Gastroesophageal sphincter (tissue), 3 donors: ENCODE results near the gene GASK1A.

Experiments
- CTCF ChIP-seq, 4 experiments: fragments of 200-600 bp in 2 of 4; fragments of 450-650 bp in 2 of 4; sonication (generic) in 1 of 4; IDR thresholded peaks; one replicate each; pipeline ENCODE4 v1.5.1; 2017 to 2019; ENCODE audit warnings: antibody characterized with exemption in 4 of 4, mild to moderate bottlenecking in 2 of 4, moderate library complexity in 2 of 4
- POLR2A ChIP-seq, 2 donors: fragments of 450-650 bp; IDR thresholded peaks; one replicate each; pipeline ENCODE4 v1.6.1; 2017; ENCODE audit warnings: antibody characterized with exemption in 2 of 2, mild to moderate bottlenecking in 2 of 2, moderate library complexity in 1 of 2

- no peak for TF ChIP-seq CTCF (IDR thresholded peaks at IDR 0.05)
- no peak for TF ChIP-seq POLR2A (IDR thresholded peaks at IDR 0.05)
These were observed 7.9 kb upstream of the GASK1A start for GRCh38 chr3:42970976-42971772.
